ENCODE measurements around the gene TACR2. TPM values are rescaled to one million over a fixed set of nuclear protein-coding genes. Genes with fewer than 3 reads are reported as not detected.

TACR2 gene
- total and polyA plus RNA-seq, 2 donors, result 0.05 to 0.30 TPM

DNA sequence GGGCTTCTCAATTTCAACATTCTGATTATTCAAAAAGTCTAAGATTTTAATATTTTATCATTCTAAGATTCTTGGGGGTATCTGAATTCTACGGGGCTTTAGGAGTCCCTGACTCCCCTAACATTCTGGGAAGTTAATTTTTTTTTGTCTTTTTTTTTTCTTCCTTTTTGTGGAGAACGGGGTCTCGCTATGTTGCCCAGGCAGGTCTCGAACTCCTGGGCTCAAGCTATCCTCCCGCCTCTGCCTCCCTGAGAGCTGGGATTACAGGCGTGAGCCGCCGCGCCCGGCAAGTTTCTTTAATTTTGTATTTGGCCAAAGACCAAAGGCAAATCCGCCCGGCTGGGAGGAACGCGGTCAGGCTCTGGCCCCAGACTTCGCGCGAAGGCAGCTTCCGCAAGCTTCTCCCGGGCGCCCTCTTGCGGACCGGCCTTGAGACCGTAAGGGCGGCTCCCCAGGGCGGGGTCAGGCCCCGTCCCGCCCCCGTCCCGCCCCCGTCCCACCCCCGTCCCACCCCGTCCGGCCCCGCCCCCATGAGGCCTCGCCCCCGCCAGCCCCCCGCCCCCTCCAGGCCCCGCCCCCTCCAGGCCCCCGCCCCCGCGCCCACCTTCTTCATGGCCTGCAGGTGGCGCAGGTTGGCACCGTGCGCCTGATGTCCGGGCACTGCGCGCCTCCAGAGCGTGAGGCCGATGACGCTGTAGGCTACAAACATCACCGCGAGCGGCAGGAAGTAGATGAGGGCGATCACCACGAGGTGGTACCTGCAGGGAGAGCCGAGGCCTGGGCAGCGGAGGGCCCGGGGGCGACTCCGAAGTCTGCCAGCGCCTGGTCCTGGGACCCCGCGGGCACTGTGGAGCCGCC lies 8.2 kb downstream of the TACR2 start:
- H3K27me3 ChIP-seq (ENCODE audit: control insufficient read depth in 2 of 2, insufficient read depth in 1 of 2, low read length in 1 of 2), result no peaks in the 10 kb centered on the region
- DNase-seq (ENCODE audit: low read depth in 6 of 9, low spot score in 9 of 9), result peak; percentile 71 to 94 (median 84)
- peaks cover 0 to 3% of the 10 kb centered on the region in 2 donors for H3K36me3 ChIP-seq (ENCODE audit: control insufficient read depth in 2 of 2, insufficient read depth in 2 of 2, low read length in 1 of 2)
- H3K27ac ChIP-seq (ENCODE audit: low read depth in 1 of 2, low read length in 1 of 2), result peak overlapping the region; percentile 44 to 63
- H3K4me3 ChIP-seq (ENCODE audit: low read length in 2 of 2), result peak overlapping the region; percentile 27 to 36
- peaks cover 1 to 9% of the 10 kb centered on the region in 2 donors for H3K9me3 ChIP-seq (ENCODE audit: control insufficient read depth in 2 of 2, insufficient read depth in 1 of 2, low read length in 1 of 2)
- 4% methylated on average over 60 of the region's 64 CpGs for WGBS
- H3K4me1 ChIP-seq (ENCODE audit: control insufficient read depth in 2 of 2, insufficient read depth in 2 of 2, low read length in 2 of 2), result peaks cover 2 to 18% of the 10 kb centered on the region in 2 donors

DNA sequence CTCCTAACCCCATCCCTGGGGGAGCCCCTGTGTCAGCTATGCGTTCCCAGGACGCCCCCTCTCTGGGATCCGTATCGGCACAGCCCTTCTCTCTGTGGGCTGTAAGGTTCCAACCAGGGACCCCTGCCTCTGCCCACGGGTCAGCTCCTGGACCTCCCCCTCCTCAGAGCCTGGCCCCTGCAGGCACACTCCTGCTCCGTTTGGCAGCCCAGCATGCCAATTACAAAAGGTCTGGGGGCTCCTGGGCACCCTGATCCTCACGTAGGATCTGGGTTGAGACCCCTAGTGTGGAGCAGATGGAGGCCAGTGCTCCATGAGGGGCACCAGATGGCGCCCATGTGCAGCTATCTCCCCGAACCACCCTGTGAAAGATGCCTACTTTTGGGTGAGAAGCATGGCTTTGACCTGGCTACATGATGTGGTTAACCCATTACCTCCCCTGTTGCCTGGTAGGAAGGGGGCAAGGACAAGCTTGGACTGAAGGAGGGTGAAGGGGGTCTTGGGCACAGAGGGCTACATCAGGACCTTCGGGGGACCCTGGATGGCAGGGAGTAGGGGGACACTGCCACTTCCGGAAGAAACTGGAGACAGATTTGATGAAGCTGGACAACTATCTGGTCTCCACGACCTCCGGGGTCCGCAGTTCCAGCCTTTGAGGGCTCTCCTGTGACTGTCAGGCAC lies 9.0 kb downstream of the TACR2 start:
- no peak overlapping the region for H3K27ac ChIP-seq (ENCODE audit: low read depth in 1 of 2, low read length in 1 of 2)
- DNase-seq (ENCODE audit: low read depth in 6 of 9, low spot score in 9 of 9), result peak in 4 of 9 donors; percentile 63 to 82 (median 71)
- H3K4me1 ChIP-seq (ENCODE audit: control insufficient read depth in 2 of 2, insufficient read depth in 2 of 2, low read length in 2 of 2), result peaks cover 2 to 18% of the 10 kb centered on the region in 2 donors

DNA sequence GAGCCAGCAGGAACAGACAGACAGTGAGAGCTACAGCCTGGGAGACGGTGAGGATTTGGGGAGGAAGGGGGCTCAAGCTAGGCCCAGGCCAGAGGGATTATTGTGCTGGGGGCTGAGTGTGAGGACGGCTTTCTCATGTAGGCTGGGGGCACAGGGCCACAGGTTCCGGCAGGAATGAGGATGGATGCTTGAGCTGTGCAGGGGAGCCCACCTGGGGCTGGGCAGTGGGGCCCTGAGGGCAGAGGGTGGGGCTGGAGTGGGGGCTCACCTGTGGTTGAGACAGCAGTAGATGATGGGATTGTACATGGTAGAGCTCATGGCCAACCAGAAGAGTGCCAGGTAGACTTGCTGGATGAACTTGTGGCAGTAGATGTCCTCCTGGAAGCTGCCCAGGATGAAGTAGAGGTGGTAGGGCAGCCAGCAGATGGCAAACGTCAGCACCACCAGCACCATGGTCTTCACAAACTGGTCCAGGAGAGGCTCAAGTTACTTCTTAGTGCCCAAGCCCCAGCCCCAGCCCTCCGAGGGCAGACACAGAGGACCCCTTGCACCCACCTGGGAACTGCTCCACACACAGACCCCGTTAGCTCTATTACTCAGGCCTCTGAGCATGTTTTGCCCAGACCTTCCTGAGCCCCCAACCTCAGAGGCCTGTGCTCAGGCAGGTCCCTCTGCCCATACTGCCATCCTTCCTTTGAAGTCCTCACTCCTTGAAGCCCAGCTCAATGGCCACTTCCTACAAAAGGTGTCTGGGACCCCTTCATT lies 9.7 kb downstream of the TACR2 start:
- WGBS, result 85% methylated on average over 6 of the region's 6 CpGs
- DNase-seq (ENCODE audit: low read depth in 6 of 9, low spot score in 9 of 9), result no peak
- H3K36me3 ChIP-seq (ENCODE audit: control insufficient read depth in 2 of 2, insufficient read depth in 2 of 2, low read length in 1 of 2), result peaks cover 3 to 9% of the 10 kb centered on the region in 2 donors
- H3K4me1 ChIP-seq (ENCODE audit: control insufficient read depth in 2 of 2, insufficient read depth in 2 of 2, low read length in 2 of 2), result peaks cover 2 to 18% of the 10 kb centered on the region in 2 donors
- no peaks in the 10 kb centered on the region for H3K27me3 ChIP-seq (ENCODE audit: control insufficient read depth in 2 of 2, insufficient read depth in 1 of 2, low read length in 1 of 2)
- H3K27ac ChIP-seq (ENCODE audit: low read depth in 1 of 2, low read length in 1 of 2), result peak overlapping the region in 1 of 2 donors; percentile 25
- H3K9me3 ChIP-seq (ENCODE audit: control insufficient read depth in 2 of 2, insufficient read depth in 1 of 2, low read length in 1 of 2), result peaks cover 1 to 9% of the 10 kb centered on the region in 2 donors
- no peak overlapping the region for H3K4me3 ChIP-seq (ENCODE audit: low read length in 2 of 2)

More for the DNA sequence above, 9.0 kb downstream of the TACR2 start:
- peaks cover 3% of the 10 kb centered on the region in 2 donors for H3K36me3 ChIP-seq (ENCODE audit: control insufficient read depth in 2 of 2, insufficient read depth in 2 of 2, low read length in 1 of 2)
- no peak overlapping the region for H3K4me3 ChIP-seq (ENCODE audit: low read length in 2 of 2)
- H3K9me3 ChIP-seq (ENCODE audit: control insufficient read depth in 2 of 2, insufficient read depth in 1 of 2, low read length in 1 of 2), result peaks cover 1 to 9% of the 10 kb centered on the region in 2 donors
- WGBS, result 68% methylated on average over 14 of the region's 14 CpGs
- no peaks in the 10 kb centered on the region for H3K27me3 ChIP-seq (ENCODE audit: control insufficient read depth in 2 of 2, insufficient read depth in 1 of 2, low read length in 1 of 2)

DNA sequence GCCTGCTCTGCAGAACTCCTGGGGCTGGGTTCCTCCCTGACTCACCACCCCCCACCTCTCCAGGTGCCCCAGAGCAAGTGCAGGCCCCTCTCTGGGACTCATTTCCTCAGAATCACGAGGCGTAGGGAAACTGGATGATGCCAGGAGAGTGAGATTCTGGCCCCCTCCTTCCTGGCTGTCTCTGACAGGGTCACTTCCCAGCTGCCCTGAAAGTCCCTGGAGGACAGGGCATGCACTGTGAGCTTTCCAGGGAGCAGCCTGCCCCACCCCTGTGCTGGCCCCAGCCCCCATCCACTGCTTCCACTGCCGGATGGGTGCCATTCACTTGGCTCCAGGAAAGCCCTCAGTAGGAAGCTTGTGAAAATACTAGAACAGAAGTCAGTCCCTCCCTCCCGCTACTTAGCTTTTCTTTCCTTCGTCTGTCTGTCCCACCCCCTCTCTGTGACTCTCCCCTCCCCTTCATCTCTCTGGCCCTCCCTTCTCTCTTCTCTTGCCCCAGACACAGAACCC lies 10.4 kb downstream of the TACR2 start:
- Histone ChIP-seq H3K36me3 (ENCODE audit: control insufficient read depth in 2 of 2, insufficient read depth in 2 of 2, low read length in 1 of 2) (peaks cover 9 to 13% of the 10 kb centered on the region in 2 donors), H3K4me1 (ENCODE audit: control insufficient read depth in 2 of 2, insufficient read depth in 2 of 2, low read length in 2 of 2) (peaks cover 2 to 18% of the 10 kb centered on the region in 2 donors), H3K27me3 (ENCODE audit: control insufficient read depth in 2 of 2, insufficient read depth in 1 of 2, low read length in 1 of 2) (no peaks in the 10 kb centered on the region), H3K27ac (ENCODE audit: low read depth in 1 of 2, low read length in 1 of 2) (no peak overlapping the region), H3K4me3 (ENCODE audit: low read length in 2 of 2) (no peak overlapping the region), H3K9me3 (ENCODE audit: control insufficient read depth in 2 of 2, insufficient read depth in 1 of 2, low read length in 1 of 2) (peaks cover 1 to 9% of the 10 kb centered on the region in 2 donors)
- WGBS, result 68% methylated on average over 5 of the region's 5 CpGs
- DNase-seq (ENCODE audit: low read depth in 6 of 9, low spot score in 9 of 9), result no peak

DNA sequence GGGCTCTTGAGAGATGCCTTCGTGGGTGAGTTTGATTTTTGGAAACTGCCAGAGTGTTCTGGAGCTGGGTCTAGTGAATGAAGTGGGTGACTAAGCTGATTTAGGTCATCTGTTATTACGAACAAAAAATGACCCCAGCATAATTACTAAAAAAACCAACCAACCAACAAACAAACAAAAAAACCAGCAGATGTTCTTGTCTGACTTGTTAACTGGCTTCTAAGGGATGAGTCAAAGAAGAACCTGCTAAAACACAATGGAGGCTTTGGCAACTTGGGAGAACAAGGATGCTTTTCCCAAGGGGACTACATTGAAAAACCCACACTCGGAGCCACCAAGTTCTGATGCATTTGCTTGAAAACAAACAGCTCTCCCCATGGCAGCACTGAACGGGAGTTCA lies 11.5 kb downstream of the TACR2 start:
- no peak overlapping the region for H3K27ac ChIP-seq (ENCODE audit: low read depth in 1 of 2, low read length in 1 of 2)
- peaks cover 1 to 9% of the 10 kb centered on the region in 2 donors for H3K9me3 ChIP-seq (ENCODE audit: control insufficient read depth in 2 of 2, insufficient read depth in 1 of 2, low read length in 1 of 2)
- no peaks in the 10 kb centered on the region for H3K27me3 ChIP-seq (ENCODE audit: control insufficient read depth in 2 of 2, insufficient read depth in 1 of 2, low read length in 1 of 2)
- DNase-seq (ENCODE audit: low read depth in 6 of 9, low spot score in 9 of 9), result no peak
- peaks cover 20 to 24% of the 10 kb centered on the region in 2 donors for H3K36me3 ChIP-seq (ENCODE audit: control insufficient read depth in 2 of 2, insufficient read depth in 2 of 2, low read length in 1 of 2)
- peaks cover 2 to 18% of the 10 kb centered on the region in 2 donors for H3K4me1 ChIP-seq (ENCODE audit: control insufficient read depth in 2 of 2, insufficient read depth in 2 of 2, low read length in 2 of 2)
- WGBS, result 95% methylated on average over 4 of the region's 4 CpGs
- no peak overlapping the region for H3K4me3 ChIP-seq (ENCODE audit: low read length in 2 of 2)

DNA sequence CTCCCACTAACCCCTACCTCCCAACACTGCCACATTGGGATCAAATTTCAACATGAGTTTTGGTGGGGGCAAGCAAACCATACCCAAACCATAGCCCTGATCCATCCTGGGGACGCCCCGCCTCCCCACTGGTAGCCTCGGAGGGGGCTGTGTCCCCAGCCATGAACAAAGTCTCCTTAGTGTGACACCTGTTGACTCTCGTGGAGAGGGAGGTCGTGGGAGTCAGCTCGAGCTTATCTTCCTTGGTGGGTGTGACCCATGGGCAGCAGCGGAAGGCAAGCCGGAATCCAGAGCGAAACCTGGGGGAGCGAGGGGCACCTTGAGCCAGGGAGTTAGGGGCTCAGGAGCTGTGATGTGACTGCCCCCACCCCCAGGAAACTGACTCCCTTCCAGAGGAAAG lies 11.9 kb downstream of the TACR2 start:
- 89% methylated on average over 10 of the region's 10 CpGs for WGBS
- Histone ChIP-seq H3K4me3 (ENCODE audit: low read length in 2 of 2) (no peak overlapping the region), H3K27me3 (ENCODE audit: control insufficient read depth in 2 of 2, insufficient read depth in 1 of 2, low read length in 1 of 2) (no peaks in the 10 kb centered on the region), H3K4me1 (ENCODE audit: control insufficient read depth in 2 of 2, insufficient read depth in 2 of 2, low read length in 2 of 2) (peaks cover 2 to 18% of the 10 kb centered on the region in 2 donors), H3K9me3 (ENCODE audit: control insufficient read depth in 2 of 2, insufficient read depth in 1 of 2, low read length in 1 of 2) (peaks cover 1 to 9% of the 10 kb centered on the region in 2 donors), H3K27ac (ENCODE audit: low read depth in 1 of 2, low read length in 1 of 2) (no peak overlapping the region), H3K36me3 (ENCODE audit: control insufficient read depth in 2 of 2, insufficient read depth in 2 of 2, low read length in 1 of 2) (peaks cover 25 to 28% of the 10 kb centered on the region in 2 donors)
- no peak for DNase-seq (ENCODE audit: low read depth in 6 of 9, low spot score in 9 of 9)

DNA sequence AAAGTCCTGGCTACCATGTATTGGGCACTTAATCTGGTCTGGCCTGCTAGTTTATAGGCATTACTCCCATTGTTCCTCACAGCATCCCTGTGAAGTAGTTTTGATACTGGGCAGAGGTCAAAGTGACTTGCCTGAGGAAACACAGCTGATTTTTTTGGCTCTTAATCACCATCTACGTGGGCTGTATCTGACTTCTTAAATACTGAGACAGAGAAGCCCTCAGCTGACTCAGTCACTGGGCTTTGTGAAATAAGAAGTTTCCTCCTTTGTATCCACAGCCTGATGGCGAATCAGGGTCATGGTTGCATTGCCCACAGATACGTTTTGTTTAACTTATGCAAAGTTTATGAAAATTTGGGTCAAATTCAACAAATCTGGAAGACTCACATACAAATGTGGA lies 13.2 kb downstream of the TACR2 start:
- Histone ChIP-seq H3K27ac (ENCODE audit: low read depth in 1 of 2, low read length in 1 of 2) (no peak overlapping the region), H3K4me1 (ENCODE audit: control insufficient read depth in 2 of 2, insufficient read depth in 2 of 2, low read length in 2 of 2) (peaks cover 0 to 13% of the 10 kb centered on the region in 2 donors), H3K4me3 (ENCODE audit: low read length in 2 of 2) (no peak overlapping the region), H3K27me3 (ENCODE audit: control insufficient read depth in 2 of 2, insufficient read depth in 1 of 2, low read length in 1 of 2) (no peaks in the 10 kb centered on the region), H3K9me3 (ENCODE audit: control insufficient read depth in 2 of 2, insufficient read depth in 1 of 2, low read length in 1 of 2) (peaks cover 1 to 9% of the 10 kb centered on the region in 2 donors), H3K36me3 (ENCODE audit: control insufficient read depth in 2 of 2, insufficient read depth in 2 of 2, low read length in 1 of 2) (peaks cover 38% of the 10 kb centered on the region in 2 donors)
- whole genome bisulfite sequencing, result 98% methylated on average over 3 of the region's 3 CpGs
- DNase-seq (ENCODE audit: low read depth in 6 of 9, low spot score in 9 of 9), result no peak

DNA sequence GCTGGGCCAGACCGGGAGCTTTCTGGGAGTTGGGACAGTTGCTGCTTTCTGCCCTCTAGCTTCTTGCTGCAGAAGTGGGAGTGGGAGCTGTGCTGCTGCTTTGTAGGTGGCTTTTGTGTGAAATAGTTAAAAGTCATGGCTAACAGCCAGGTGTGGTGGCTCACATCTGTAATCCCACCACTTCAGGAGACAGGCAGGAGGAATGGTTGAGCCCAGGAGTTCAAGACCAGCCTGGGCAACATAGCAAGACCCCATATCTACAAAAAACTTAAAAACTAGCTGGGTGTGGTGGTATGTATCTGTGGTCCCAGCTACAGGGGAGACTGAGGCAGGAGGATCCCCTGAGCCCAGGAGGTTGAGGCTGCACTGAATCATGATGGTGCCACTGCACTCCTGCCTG lies 13.7 kb downstream of the TACR2 start:
- H3K27ac ChIP-seq (ENCODE audit: low read depth in 1 of 2, low read length in 1 of 2), result no peak overlapping the region
- peaks cover 41 to 42% of the 10 kb centered on the region in 2 donors for H3K36me3 ChIP-seq (ENCODE audit: control insufficient read depth in 2 of 2, insufficient read depth in 2 of 2, low read length in 1 of 2)
- H3K27me3 ChIP-seq (ENCODE audit: control insufficient read depth in 2 of 2, insufficient read depth in 1 of 2, low read length in 1 of 2), result no peaks in the 10 kb centered on the region
- DNase-seq (ENCODE audit: low read depth in 6 of 9, low spot score in 9 of 9), result no peak
- WGBS, result 100% methylated on average over 1 of the region's 1 CpG
- H3K4me3 ChIP-seq (ENCODE audit: low read length in 2 of 2), result no peak overlapping the region
- peaks cover 1 to 7% of the 10 kb centered on the region in 2 donors for H3K9me3 ChIP-seq (ENCODE audit: control insufficient read depth in 2 of 2, insufficient read depth in 1 of 2, low read length in 1 of 2)
- H3K4me1 ChIP-seq (ENCODE audit: control insufficient read depth in 2 of 2, insufficient read depth in 2 of 2, low read length in 2 of 2), result peaks cover 0 to 8% of the 10 kb centered on the region in 2 donors

All from thymus (tissue), 11 donors.